Ectodermal cell (in vitro differentiated cells): ENCODE measurements around the gene TTLL11.
"Not testable (repeated sequence)": the region's sequence is repeated elsewhere in the genome, so short reads cannot be mapped to it uniquely, and the experiment has no call there.

Source experiments
- H3K27ac ChIP-seq: 2 replicates; pipeline ENCODE4 v1.7.0; 2013; ENCODE audit warnings: mild to moderate bottlenecking, low read depth, low read length; ENCODE audit not compliant: insufficient read depth, poor library complexity, severe bottlenecking
- H3K27me3 ChIP-seq: 2 replicates; pipeline ENCODE4 v1.7.0; 2013; ENCODE audit warnings: mild to moderate bottlenecking, low read length; ENCODE audit not compliant: insufficient read depth, control insufficient read depth, poor library complexity, severe bottlenecking
- H3K36me3 ChIP-seq: one replicate; pipeline ENCODE4 v1.7.0; 2013; ENCODE audit warnings: low read length; ENCODE audit not compliant: control insufficient read depth, insufficient read depth
- H3K4me1 ChIP-seq: one replicate; pipeline ENCODE4 v1.7.0; 2013; ENCODE audit warnings: low read length; ENCODE audit not compliant: control insufficient read depth, insufficient read depth
- H3K4me3 ChIP-seq: 2 replicates; pipeline ENCODE4 v1.7.0; 2013; ENCODE audit warnings: low read depth, low read length, control low read depth; ENCODE audit not compliant: insufficient read depth
- H3K9me3 ChIP-seq: 2 replicates; pipeline ENCODE4 v1.7.0; 2013; ENCODE audit warnings: mild to moderate bottlenecking, low read length, moderate library complexity; ENCODE audit not compliant: control insufficient read depth
- WGBS, 2 experiments: methylation state at CpG; one replicate each; pipeline ENCODE4 v1.1.7; 2013; ENCODE audit warnings: missing lambda C conversion rate in 2 of 2; 5-methylcytosine and 5-hydroxymethylcytosine counted together

TTLL11 gene

GRCh38 chr9:121809356-121810050 lies 283.6 kb downstream of the TTLL11 start:
- 94 to 95% methylated on average over 15 of the region's 15 CpGs for WGBS, 2 experiments
- Histone ChIP-seq H3K27ac (no peak overlapping the region), H3K4me3 (no peak overlapping the region), H3K36me3 (no peaks in the 10 kb centered on the region), H3K4me1 (peaks cover 25% of the 10 kb centered on the region), H3K9me3 (no peaks in the 10 kb centered on the region), H3K27me3 (no peaks in the 10 kb centered on the region)

GRCh38 chr9:121808781-121809180 lies 284.3 kb downstream of the TTLL11 start:
- H3K4me1 ChIP-seq: peaks cover 18% of the 10 kb centered on the region
- no peaks in the 10 kb centered on the region for H3K27me3 ChIP-seq
- 84 to 85% methylated on average over 4 of the region's 4 CpGs for WGBS, 2 experiments
- no peak overlapping the region for H3K4me3 ChIP-seq
- no peak overlapping the region for H3K27ac ChIP-seq
- no peaks in the 10 kb centered on the region for H3K36me3 ChIP-seq
- H3K9me3 ChIP-seq: no peaks in the 10 kb centered on the region

GRCh38 chr9:121807823-121808278 lies 285.3 kb downstream of the TTLL11 start:
- Histone ChIP-seq H3K27ac (no peak overlapping the region), H3K9me3 (no peaks in the 10 kb centered on the region), H3K4me1 (peaks cover 8% of the 10 kb centered on the region), H3K27me3 (no peaks in the 10 kb centered on the region), H3K4me3 (no peak overlapping the region), H3K36me3 (no peaks in the 10 kb centered on the region)
- 93 to 94% methylated on average over 16 of the region's 16 CpGs for WGBS, 2 experiments

- Histone ChIP-seq H3K4me1 (peaks cover 2% of the 10 kb centered on the region), H3K27ac (no peak overlapping the region), H3K9me3 (no peaks in the 10 kb centered on the region), H3K27me3 (no peaks in the 10 kb centered on the region), H3K4me3 (no peak overlapping the region), H3K36me3 (no peaks in the 10 kb centered on the region)
- 76 to 80% methylated on average over 12 of the region's 12 CpGs for WGBS, 2 experiments
Observed at GRCh38 chr9:121807069-121807822, 285.9 kb downstream of the TTLL11 start.

GRCh38 chr9:121802753-121803152 lies 290.4 kb downstream of the TTLL11 start:
- no peak overlapping the region for H3K27ac ChIP-seq
- no peaks in the 10 kb centered on the region for H3K9me3 ChIP-seq
- no peak overlapping the region for H3K4me3 ChIP-seq
- H3K4me1 ChIP-seq: no peaks in the 10 kb centered on the region
- H3K36me3 ChIP-seq: no peaks in the 10 kb centered on the region
- 87% methylated on average over 5 of the region's 5 CpGs for WGBS, 2 experiments
- no peaks in the 10 kb centered on the region for H3K27me3 ChIP-seq

- Histone ChIP-seq H3K27me3 (no peaks in the 10 kb centered on the region), H3K4me3 (no peak overlapping the region), H3K9me3 (no peaks in the 10 kb centered on the region), H3K36me3 (no peaks in the 10 kb centered on the region), H3K27ac (no peak overlapping the region), H3K4me1 (no peaks in the 10 kb centered on the region)
- 83 to 90% methylated on average over 3 of the region's 3 CpGs for WGBS, 2 experiments
Observed at GRCh38 chr9:121801579-121801978, 291.5 kb downstream of the TTLL11 start.

GRCh38 chr9:121800376-121800775 lies 292.7 kb downstream of the TTLL11 start:
- Histone ChIP-seq H3K4me1 (no peaks in the 10 kb centered on the region), H3K27me3 (no peaks in the 10 kb centered on the region), H3K27ac (no peak overlapping the region), H3K36me3 (no peaks in the 10 kb centered on the region), H3K9me3 (no peaks in the 10 kb centered on the region), H3K4me3 (no peak overlapping the region)
- WGBS, 2 experiments: 91 to 92% methylated on average over 10 of the region's 10 CpGs

- Histone ChIP-seq H3K36me3 (no peaks in the 10 kb centered on the region), H3K27ac (no peak overlapping the region), H3K9me3 (no peaks in the 10 kb centered on the region), H3K4me1 (no peaks in the 10 kb centered on the region), H3K4me3 (no peak overlapping the region), H3K27me3 (no peaks in the 10 kb centered on the region)
- WGBS, 2 experiments: 93 to 96% methylated on average over 4 of the region's 5 CpGs
Observed at GRCh38 chr9:121798941-121799340, 294.2 kb downstream of the TTLL11 start.

- H3K9me3 ChIP-seq: no peaks in the 10 kb centered on the region
- 85% methylated on average over 2 of the region's 2 CpGs for WGBS, 2 experiments
- H3K27ac ChIP-seq: no peak overlapping the region
Observed at GRCh38 chr9:121797081-121797480, 296.0 kb downstream of the TTLL11 start.

GRCh38 chr9:121794334-121794733 lies 298.8 kb downstream of the TTLL11 start:
- H3K9me3 ChIP-seq, H3K36me3 ChIP-seq, H3K27ac ChIP-seq, H3K27me3 ChIP-seq, H3K4me3 ChIP-seq, H3K4me1 ChIP-seq: not testable (repeated sequence)
- WGBS, 2 experiments: 95% methylated on average over 6 of the region's 6 CpGs

More at GRCh38 chr9:121797081-121797480, 296.0 kb downstream of the TTLL11 start:
- H3K27me3 ChIP-seq: no peaks in the 10 kb centered on the region
- H3K36me3 ChIP-seq: no peaks in the 10 kb centered on the region
- no peaks in the 10 kb centered on the region for H3K4me1 ChIP-seq
- H3K4me3 ChIP-seq: no peak overlapping the region
